HG02840 (cell line): ENCODE measurements around the gene RUBCNL.
"Not testable (repeated sequence)": the region's sequence is repeated elsewhere in the genome, so short reads cannot be mapped to it uniquely, and the experiment has no call there.

Source experiments
- ATAC-seq: cut with Tn5 transposase; IDR thresholded peaks from one replicate; pipeline ENCODE4 v1.9.1; 2021; ENCODE audit warnings: mild to moderate bottlenecking, moderate library complexity, moderate number of reproducible peaks; ENCODE audit not compliant: unreplicated experiment, low FRiP score

RUBCNL gene

DNA sequence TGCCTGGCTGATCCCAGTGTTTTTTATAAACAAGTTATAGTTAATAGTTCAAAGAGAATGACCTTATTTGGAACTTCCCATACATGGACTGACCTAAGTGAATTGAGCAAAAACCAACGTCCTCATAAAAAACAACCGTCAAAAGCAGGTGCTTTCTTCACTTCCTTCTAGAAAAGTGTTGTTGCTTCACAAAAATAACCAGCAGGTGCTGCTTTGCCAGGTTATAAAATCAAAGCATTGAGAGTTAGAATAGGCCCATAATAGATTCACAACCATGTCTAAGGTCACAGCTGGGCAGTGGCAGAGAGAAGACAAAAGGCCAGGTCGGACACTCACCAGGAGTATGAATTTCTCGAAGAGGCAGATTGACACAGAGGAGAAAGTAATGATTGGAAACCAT, 9.5 kb downstream of the RUBCNL start:
- peak; percentile 42 for ATAC-seq

GRCh38 chr13:46374710-46375109, 12.3 kb downstream of the RUBCNL start:
- no peak for ATAC-seq

- ATAC-seq: no peak
Measured at GRCh38 chr13:46373623-46374022, 13.4 kb downstream of the RUBCNL start.

GRCh38 chr13:46372938-46373337, 14.1 kb downstream of the RUBCNL start:
- ATAC-seq: not testable (repeated sequence)

GRCh38 chr13:46372071-46372470, 15.0 kb downstream of the RUBCNL start:
- no peak for ATAC-seq

- no peak for ATAC-seq
Measured at GRCh38 chr13:46369506-46370277, 17.4 kb downstream of the RUBCNL start.

DNA sequence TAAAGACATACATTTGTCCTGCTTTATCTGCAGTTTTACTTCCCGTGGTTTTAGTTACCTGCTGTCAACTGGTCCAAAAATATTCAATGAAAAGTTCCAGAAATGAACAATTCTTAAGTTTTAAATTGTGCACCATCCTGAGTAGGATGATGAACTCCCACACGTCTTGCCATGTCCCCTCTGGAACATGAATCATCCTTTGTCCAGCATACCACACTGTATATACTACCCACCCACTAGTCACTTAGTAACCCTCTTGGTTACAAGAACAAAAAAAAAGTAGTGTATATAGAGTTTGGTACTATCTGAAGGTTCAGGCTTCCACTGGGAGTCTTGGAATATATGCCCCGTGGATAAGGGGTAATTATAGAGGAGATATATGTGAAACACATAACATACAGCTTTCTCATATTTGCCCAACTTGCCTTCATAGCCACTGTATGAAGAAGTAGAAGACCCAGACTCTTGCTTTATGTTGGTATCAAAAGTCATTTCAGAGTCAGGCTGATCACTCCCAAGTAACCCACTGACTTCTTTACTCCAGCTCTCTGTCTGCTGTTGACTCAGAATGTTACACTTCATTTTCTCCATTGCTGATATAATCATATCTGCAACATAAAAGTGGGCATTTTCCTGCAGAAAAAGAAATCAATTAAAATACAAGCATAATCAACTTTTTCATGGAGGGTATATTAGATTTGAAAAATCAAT, 19.3 kb downstream of the RUBCNL start:
- ATAC-seq: no peak

GRCh38 chr13:46361276-46361934, 25.6 kb downstream of the RUBCNL start:
- ATAC-seq: no peak

DNA sequence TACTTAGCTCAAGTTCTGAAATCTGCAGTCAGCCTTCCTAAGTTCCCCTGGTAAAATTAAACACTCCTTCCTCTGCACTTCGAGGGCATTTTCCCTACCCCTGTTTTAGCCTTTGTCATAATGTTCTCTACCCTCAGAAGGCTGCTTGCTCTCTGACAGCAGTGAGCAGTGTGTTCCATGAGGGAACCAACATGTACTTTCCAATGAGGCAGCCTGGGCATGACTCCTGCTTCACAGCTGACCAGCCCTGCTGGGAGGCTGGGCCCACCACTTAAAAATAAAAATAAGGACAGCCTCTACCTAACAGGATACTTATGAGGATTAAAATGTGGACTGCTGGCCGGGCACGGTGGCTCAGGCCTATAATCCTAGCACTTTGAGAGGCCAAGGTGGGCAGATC, 26.4 kb downstream of the RUBCNL start:
- ATAC-seq: no peak

DNA sequence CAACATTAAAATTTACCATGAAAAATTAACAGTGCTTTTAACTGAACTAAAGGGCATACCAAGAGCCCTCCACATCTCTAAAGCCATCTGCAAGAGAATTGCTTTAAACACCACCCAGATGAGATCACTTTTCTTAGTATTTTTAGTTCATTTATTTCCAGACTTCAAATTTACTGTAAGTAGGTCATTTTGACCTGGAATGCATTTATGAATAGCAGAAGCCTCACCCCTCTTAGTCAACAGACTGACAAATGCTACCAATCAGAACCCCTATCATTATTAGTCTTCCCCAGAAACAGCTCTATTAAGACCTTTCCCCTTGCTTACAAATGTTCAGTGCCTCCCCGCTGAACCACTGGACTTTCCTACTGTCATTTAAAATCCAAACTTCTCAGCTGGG, 27.3 kb downstream of the RUBCNL start:
- ATAC-seq: no peak

DNA sequence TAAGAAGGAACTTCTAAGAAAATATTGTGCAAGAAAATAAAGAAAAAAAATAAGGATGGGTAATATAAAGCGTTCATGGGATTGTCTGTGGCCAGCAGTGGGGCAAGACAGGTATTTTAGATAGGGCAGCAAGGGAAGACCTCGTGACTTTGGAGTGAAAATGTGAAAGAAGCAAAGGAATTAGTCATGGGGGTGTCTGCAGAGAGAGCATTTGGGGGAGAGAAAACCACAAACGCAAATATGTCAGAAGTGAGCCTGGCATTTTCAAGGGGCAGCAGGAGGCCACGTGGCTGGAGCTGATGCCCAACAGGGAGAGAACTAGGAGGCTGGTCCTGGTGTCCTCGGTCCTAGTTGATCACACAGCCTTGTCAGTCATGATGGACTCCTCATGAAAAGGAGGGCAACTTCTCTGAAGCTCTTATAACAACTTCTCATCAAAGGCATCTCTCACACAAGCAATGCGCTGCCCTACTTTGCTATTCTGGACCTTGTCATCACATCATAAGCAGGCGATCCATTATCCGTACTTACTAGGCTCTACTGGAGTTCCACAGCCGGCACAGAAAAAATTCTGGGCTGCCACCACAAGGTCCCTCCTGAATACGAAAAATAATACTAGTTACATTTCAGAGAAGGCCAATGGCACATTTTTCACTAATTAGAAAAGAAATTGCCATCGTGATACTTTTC, 31.0 kb downstream of the RUBCNL start:
- ATAC-seq: no peak

- no peak for ATAC-seq
Measured at GRCh38 chr13:46355088-46355468, 32.0 kb downstream of the RUBCNL start.

DNA sequence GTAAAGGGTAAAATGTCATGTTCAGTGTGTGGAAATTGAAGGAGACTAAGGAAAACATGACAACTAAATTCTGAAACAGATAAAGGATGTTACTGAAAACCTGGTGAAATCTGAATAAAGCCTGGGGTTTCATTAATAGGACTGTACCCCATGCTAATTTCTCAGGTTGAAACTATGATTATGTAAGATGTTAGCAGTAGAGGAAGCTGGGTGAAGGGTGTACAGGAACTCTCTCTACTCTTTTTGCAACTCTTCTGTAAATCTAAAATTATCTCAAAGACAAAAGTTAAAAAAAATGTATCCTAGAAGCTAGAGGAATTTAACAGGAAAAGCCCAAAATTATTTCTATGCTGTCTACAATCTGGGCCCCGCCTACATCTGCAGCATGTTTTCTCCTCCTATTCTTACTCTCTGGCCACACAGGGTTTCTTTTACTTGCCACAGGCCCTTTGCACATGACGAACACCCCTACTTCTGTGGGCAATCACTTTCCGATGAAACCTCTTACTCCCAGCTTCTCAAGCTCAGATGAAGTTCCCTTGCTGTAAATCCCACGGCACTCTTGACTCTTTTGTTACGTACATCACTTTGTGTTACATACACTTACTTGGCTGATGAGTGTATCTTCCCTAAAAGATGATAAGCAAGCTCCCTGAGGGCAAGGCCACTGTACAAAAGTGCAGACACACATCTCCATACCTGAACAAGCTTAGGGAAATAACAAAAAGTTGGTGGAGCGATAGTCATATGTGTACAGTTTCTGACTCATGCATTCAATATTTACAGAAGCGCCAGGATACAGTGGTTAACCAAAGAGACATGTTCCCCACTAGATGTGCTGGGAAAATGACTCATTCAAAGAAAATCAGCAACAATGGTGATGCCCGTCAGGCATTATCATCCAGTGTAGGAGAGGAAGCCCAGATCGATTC, 32.6 kb downstream of the RUBCNL start:
- no peak for ATAC-seq

GRCh38 chr13:46352805-46353204, 34.2 kb downstream of the RUBCNL start:
- ATAC-seq: no peak

DNA sequence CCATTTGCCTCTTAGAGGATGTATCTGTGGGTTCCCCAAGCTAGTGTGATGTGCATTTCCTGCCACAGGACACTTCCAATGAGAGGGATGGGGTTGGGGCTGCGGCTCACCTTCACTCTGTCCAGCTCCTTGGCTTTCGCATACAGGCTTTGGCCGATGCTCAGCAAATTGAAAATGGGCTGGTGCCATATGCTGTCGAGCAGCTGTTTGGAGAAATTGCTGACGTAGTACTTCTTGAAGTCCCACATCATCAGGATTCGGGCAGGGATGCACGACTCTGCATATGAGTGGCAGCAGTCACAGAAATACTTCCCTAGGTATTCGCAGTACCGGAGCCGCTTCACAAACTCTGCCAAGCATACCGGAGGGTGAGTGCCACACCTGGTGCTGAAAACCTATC, 37.0 kb downstream of the RUBCNL start:
- no peak for ATAC-seq

DNA sequence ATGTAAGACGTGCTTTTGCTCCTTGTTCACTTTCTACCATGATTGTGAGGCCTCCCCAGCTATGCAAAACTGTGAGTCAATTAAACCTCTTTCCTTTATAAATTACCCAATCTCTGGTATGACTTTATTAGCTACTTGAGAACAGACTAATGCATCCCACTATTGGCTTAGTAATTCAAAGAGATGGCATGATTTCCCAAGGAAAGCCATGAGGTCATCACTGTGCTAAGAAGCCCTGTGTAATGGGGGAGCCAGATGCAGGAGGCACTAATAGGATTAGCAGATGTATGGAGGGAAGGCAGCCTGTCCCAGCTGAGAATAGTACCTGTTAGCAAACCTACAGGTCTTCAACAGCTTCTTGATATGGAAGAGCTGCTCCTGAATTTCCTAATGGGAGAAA, 38.1 kb downstream of the RUBCNL start:
- ATAC-seq: no peak

DNA sequence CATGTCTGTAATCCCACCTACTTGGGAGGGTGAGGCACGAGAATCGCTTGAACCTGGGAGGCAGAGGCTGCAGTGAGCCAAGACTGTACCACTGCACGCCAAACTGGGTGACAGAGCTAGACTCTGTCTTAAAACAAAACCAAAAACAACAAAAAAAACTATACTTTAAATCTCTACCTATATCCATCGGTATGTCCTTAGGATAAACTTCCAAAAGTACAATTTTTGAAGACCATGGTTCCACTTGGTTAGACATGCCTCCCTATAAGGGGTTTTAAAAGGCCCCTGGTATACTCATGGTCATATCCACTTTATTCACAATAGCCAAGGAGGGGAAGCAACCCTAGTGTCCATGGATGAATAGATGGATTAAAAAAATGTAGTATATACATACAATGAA, 39.8 kb downstream of the RUBCNL start:
- no peak for ATAC-seq

GRCh38 chr13:46345866-46346265, 41.2 kb downstream of the RUBCNL start:
- no peak for ATAC-seq

- ATAC-seq: no peak
Measured at GRCh38 chr13:46345398-46345797, 41.7 kb downstream of the RUBCNL start.
